Mesendoderm (in vitro differentiated cells): ENCODE results near the gene RWDD2A.

Experiments used
- DNase-seq: peaks from one replicate; pipeline ENCODE4 v3.0.0; 2013
- H2AK5ac ChIP-seq: 2 replicates; pipeline ENCODE4 v1.6.1; 2013; ENCODE audit warnings: low read length, inconsistent platforms
- H2BK120ac ChIP-seq: 2 replicates; pipeline ENCODE4 v1.6.1; 2013; ENCODE audit warnings: low read depth, mild to moderate bottlenecking, low read length, moderate library complexity, mixed read lengths
- H2BK15ac ChIP-seq: replicated peaks from 2 replicates; pipeline ENCODE4 v1.6.1; 2013; ENCODE audit warnings: low read depth, mild to moderate bottlenecking, moderate library complexity
- H2BK5ac ChIP-seq: 2 replicates; pipeline ENCODE4 v1.6.1; 2013; ENCODE audit warnings: low read length, inconsistent platforms
- H3K18ac ChIP-seq: 2 replicates; pipeline ENCODE4 v1.6.1; 2013; ENCODE audit warnings: mild to moderate bottlenecking, low read length, mixed read lengths
- H3K23ac ChIP-seq: one replicate; pipeline ENCODE4 v1.6.1; 2013; ENCODE audit warnings: low read length
- H3K27ac ChIP-seq: 2 replicates; pipeline ENCODE4 v1.5.1; 2013; ENCODE audit warnings: low read depth, mild to moderate bottlenecking, inconsistent platforms, low read length, moderate library complexity
- H3K27me3 ChIP-seq: 2 replicates; pipeline ENCODE4 v1.6.1; 2013; ENCODE audit warnings: low read length, control low read depth, mild to moderate bottlenecking, inconsistent platforms; ENCODE audit not compliant: insufficient read depth, poor library complexity
- H3K36me3 ChIP-seq: 2 replicates; pipeline ENCODE4 v1.6.1; 2013; ENCODE audit warnings: low read length, inconsistent platforms; ENCODE audit not compliant: control insufficient read depth, insufficient read depth
- H3K4ac ChIP-seq: one replicate; pipeline ENCODE4 v1.6.1; 2013; ENCODE audit warnings: low read depth, mild to moderate bottlenecking, low read length, moderate library complexity
- H3K4me1 ChIP-seq: 2 replicates; pipeline ENCODE4 v1.6.1; 2013; ENCODE audit warnings: low read depth, low read length, inconsistent platforms; ENCODE audit not compliant: control insufficient read depth
- H3K4me2 ChIP-seq: 2 replicates; pipeline ENCODE4 v1.6.1; 2013; ENCODE audit warnings: low read length
- H3K4me3 ChIP-seq: 2 replicates; pipeline ENCODE4 v1.5.1; 2013; ENCODE audit warnings: mild to moderate bottlenecking, low read length
- H3K56ac ChIP-seq: one replicate; pipeline ENCODE4 v1.6.1; 2013; ENCODE audit warnings: low read length
- H3K79me1 ChIP-seq: 2 replicates; pipeline ENCODE4 v1.6.1; 2013; ENCODE audit warnings: low read length, inconsistent platforms
- H3K79me2 ChIP-seq: 2 replicates; pipeline ENCODE4 v1.6.1; 2013; ENCODE audit warnings: mild to moderate bottlenecking, low read length; ENCODE audit not compliant: control insufficient read depth, insufficient read depth
- H3K9ac ChIP-seq: 2 replicates; pipeline ENCODE4 v1.6.1; 2013; ENCODE audit warnings: low read length, inconsistent platforms
- H4K5ac ChIP-seq: one replicate; pipeline ENCODE4 v1.6.1; 2013; ENCODE audit warnings: low read length
- H4K8ac ChIP-seq: one replicate; pipeline ENCODE4 v1.6.1; 2013; ENCODE audit warnings: low read depth, mild to moderate bottlenecking, control low read depth, low read length, moderate library complexity
- WGBS: extraction: QIAGEN DNeasy Blood & Tissue Kit; methylation state at CpG from one replicate; pipeline ENCODE4 v1.1.7; 2013; ENCODE audit warnings: low lambda C conversion rate, missing lambda C conversion rate; ENCODE audit not compliant: insufficient coverage; ENCODE audit errors: extremely low coverage; 5-methylcytosine and 5-hydroxymethylcytosine counted together

RWDD2A gene

DNA sequence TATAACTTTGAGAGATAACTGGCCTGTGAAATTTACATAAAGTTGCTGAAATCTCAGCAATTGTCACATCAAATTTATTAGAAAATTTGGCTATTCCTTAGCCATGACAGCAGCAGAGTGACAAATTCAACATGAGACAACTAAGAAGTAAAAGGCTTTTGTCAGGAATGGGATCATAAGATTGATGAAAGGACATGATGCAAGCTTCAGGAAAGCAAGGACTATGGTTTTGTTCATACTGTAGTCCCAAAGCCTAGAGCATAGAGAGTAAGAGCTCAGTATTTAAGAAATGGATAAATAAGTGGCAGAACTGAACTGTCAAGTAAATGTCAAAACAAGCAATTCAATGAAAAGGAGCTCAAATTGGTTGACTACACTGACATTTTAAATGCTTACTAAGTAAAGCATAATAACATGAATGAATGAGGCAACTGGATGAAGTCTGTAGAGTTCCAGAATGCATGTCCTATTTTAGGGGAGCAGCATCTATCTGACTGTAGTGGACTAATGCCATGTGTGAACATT lies 12.7 kb upstream of the RWDD2A start:
- Histone ChIP-seq H3K79me1 (peaks cover 3% of the 10 kb centered on the region), H3K27ac (no peak overlapping the region), H3K36me3 (peaks cover 8% of the 10 kb centered on the region), H3K56ac (no peak overlapping the region), H2BK15ac (no peak overlapping the region), H3K4me3 (no peak overlapping the region), H3K9ac (no peak overlapping the region), H4K5ac (no peak overlapping the region), H3K27me3 (no peaks in the 10 kb centered on the region), H3K4ac (no peak overlapping the region), H3K4me1 (no peaks in the 10 kb centered on the region), H3K18ac (no peak overlapping the region), H3K23ac (no peak overlapping the region), H2BK120ac (no peak overlapping the region), H4K8ac (no peak overlapping the region), H2BK5ac (no peak overlapping the region), H3K4me2 (no peak overlapping the region), H2AK5ac (no peak overlapping the region), H3K79me2 (no peaks in the 10 kb centered on the region)
- DNase-seq: no peak

DNA sequence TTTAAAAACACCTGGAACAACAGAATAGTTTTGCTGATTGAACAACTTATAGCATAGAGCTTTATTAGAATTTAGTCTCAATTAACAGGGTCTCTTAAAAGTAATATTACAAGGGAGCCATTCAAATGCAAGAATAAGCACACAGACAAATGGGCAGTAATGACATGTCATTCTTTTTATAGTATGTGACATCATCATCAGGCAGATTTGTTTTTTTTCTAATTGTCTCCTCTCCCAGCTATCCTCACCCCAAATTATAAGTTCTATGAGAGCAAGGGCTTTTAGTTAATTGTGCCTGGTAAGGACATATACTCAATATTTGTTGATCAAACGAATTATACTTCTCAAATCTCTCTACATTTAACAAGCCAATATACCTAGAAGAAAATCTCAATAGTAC lies 11.0 kb upstream of the RWDD2A start:
- H2AK5ac ChIP-seq: no peak overlapping the region
- H3K9ac ChIP-seq: no peak overlapping the region
- no peak overlapping the region for H3K4ac ChIP-seq
- H3K4me2 ChIP-seq: no peak overlapping the region
- H4K8ac ChIP-seq: no peak overlapping the region
- H3K4me1 ChIP-seq: no peaks in the 10 kb centered on the region
- H3K27ac ChIP-seq: no peak overlapping the region
- H3K27me3 ChIP-seq: no peaks in the 10 kb centered on the region
- no CpG with 5 or more reads among the region's 1 CpG for WGBS
- H3K79me1 ChIP-seq: peaks cover 6% of the 10 kb centered on the region
- no peak overlapping the region for H4K5ac ChIP-seq
- no peak overlapping the region for H3K18ac ChIP-seq
- H3K4me3 ChIP-seq: no peak overlapping the region
- no peak for DNase-seq
- H3K23ac ChIP-seq: no peak overlapping the region
- H3K79me2 ChIP-seq: peaks cover 2% of the 10 kb centered on the region
- H2BK120ac ChIP-seq: no peak overlapping the region
- no peak overlapping the region for H3K56ac ChIP-seq
- peaks cover 8% of the 10 kb centered on the region for H3K36me3 ChIP-seq
- H2BK5ac ChIP-seq: no peak overlapping the region
- H2BK15ac ChIP-seq: no peak overlapping the region

DNA sequence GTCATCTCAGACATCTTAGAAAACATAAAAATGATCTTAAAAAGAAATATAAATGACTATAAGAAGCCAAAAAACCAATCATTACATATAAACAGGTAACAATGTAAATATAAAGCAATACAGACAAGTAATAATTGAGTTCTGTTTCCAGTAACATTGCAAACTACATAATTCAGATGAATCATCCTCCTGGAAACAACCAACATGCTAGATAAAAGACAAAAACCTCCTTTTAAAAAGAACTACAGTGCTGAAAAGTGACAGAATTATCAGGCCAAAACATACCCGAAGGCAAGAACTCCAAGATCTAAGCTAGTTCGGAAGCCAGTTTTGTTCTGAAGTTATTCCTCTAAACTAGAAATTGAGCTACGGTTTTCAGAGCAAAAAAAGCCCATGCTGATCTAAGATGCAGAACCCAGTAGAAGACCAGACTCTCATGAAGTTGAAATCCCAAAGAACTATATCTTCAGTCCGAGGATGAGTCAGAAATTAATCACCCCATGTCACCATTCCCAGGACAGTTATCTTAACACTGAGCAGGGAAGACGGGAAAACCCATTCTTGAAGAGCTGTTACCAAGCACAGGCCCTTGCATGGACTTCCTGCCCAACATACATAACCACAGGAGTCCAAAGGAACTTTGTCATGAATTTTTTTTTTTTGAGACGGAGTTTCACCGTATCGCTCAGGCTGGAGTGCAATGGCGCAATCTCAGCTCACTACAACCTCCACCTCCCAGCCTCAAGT lies 9.9 kb upstream of the RWDD2A start:
- Histone ChIP-seq H3K79me1 (peaks cover 6% of the 10 kb centered on the region), H3K27me3 (no peaks in the 10 kb centered on the region), H4K8ac (no peak overlapping the region), H3K56ac (no peak overlapping the region), H4K5ac (no peak overlapping the region), H3K4me2 (no peak overlapping the region), H3K4me3 (no peak overlapping the region), H2BK5ac (no peak overlapping the region), H3K4me1 (no peaks in the 10 kb centered on the region), H3K9ac (no peak overlapping the region), H3K23ac (no peak overlapping the region), H2BK15ac (no peak overlapping the region), H3K79me2 (peaks cover 2% of the 10 kb centered on the region), H3K27ac (no peak overlapping the region), H3K36me3 (peaks cover 8% of the 10 kb centered on the region), H3K4ac (no peak overlapping the region), H3K18ac (no peak overlapping the region), H2BK120ac (no peak overlapping the region), H2AK5ac (no peak overlapping the region)
- WGBS: no CpG with 5 or more reads among the region's 9 CpGs
- DNase-seq: no peak

GRCh38 chr6:83185096-83185495 lies 8.1 kb upstream of the RWDD2A start:
- Histone ChIP-seq H3K36me3 (peaks cover 8% of the 10 kb centered on the region), H3K4me1 (no peaks in the 10 kb centered on the region), H3K23ac (no peak overlapping the region), H4K8ac (no peak overlapping the region), H2BK120ac (no peak overlapping the region), H3K4me3 (no peak overlapping the region), H2BK5ac (no peak overlapping the region), H3K4ac (no peak overlapping the region), H3K56ac (no peak overlapping the region), H4K5ac (no peak overlapping the region), H2BK15ac (no peak overlapping the region), H3K9ac (no peak overlapping the region), H3K27me3 (no peaks in the 10 kb centered on the region), H3K4me2 (no peak overlapping the region), H3K27ac (no peak overlapping the region), H3K18ac (no peak overlapping the region), H3K79me1 (peaks cover 14% of the 10 kb centered on the region), H2AK5ac (no peak overlapping the region), H3K79me2 (peaks cover 9% of the 10 kb centered on the region)
- no peak for DNase-seq
- WGBS: no CpG with 5 or more reads among the region's 2 CpGs

DNA sequence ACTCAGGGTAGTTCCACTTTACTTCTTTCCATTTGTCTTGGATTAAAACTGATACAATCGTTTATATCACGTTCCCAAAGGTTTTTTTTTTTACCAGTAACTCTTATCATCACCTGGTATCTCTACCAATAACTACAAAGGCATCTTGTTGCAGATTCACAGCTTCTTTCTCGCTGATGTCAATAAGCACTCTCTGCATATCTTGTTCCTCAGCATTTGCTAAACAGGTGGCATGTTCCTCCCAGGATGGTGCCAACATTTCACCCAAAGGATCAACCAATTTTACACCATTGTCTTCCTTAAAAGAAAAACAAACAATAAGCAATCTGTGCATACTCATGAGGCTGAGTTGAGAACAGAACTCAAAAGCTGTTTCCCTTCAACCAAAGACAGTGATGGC lies 4.7 kb upstream of the RWDD2A start:
- H2BK15ac ChIP-seq: no peak overlapping the region
- no peak overlapping the region for H2AK5ac ChIP-seq
- no peak overlapping the region for H4K8ac ChIP-seq
- no peak overlapping the region for H3K4me2 ChIP-seq
- no peaks in the 10 kb centered on the region for H3K27me3 ChIP-seq
- no peak overlapping the region for H3K4me3 ChIP-seq
- H3K4ac ChIP-seq: no peak overlapping the region
- H2BK5ac ChIP-seq: no peak overlapping the region
- no peak overlapping the region for H3K56ac ChIP-seq
- H3K79me2 ChIP-seq: peaks cover 26% of the 10 kb centered on the region
- H2BK120ac ChIP-seq: no peak overlapping the region
- WGBS: no CpG with 5 or more reads among the region's 3 CpGs
- H3K36me3 ChIP-seq: peaks cover 3% of the 10 kb centered on the region
- H3K9ac ChIP-seq: no peak overlapping the region
- no peak overlapping the region for H4K5ac ChIP-seq
- H3K23ac ChIP-seq: no peak overlapping the region
- no peak overlapping the region for H3K18ac ChIP-seq
- peak; percentile 61 for DNase-seq
- peaks cover 14% of the 10 kb centered on the region for H3K79me1 ChIP-seq
- H3K27ac ChIP-seq: no peak overlapping the region
- peaks cover 4% of the 10 kb centered on the region for H3K4me1 ChIP-seq

DNA sequence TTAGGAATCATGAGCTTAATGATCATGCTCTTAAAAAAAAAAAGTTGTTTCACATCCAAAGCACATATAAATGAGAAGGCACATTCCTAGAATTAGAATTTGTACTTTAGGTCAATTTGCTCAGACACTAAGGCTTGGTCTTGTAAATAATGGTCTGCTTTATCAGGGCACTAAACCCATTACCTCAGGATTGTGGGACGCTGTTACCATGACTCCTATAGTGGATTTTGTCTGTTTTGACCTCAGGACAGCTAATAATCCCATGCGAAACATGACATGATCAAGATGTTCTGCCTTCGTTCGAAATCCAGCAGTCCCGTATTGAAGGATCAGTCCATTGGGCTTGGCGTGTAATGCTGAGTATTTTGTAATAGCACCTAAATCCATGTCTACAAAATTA lies 2.5 kb upstream of the RWDD2A start:
- no peak overlapping the region for H3K4ac ChIP-seq
- H3K56ac ChIP-seq: no peak overlapping the region
- no peak overlapping the region for H2AK5ac ChIP-seq
- H2BK15ac ChIP-seq: no peak overlapping the region
- H3K4me1 ChIP-seq: peaks cover 4% of the 10 kb centered on the region
- no peaks in the 10 kb centered on the region for H3K27me3 ChIP-seq
- peaks cover 3% of the 10 kb centered on the region for H3K36me3 ChIP-seq
- peaks cover 14% of the 10 kb centered on the region for H3K79me1 ChIP-seq
- H3K18ac ChIP-seq: no peak overlapping the region
- H3K9ac ChIP-seq: peak overlapping the region; percentile 12
- no peak overlapping the region for H3K4me3 ChIP-seq
- no peak overlapping the region for H4K8ac ChIP-seq
- H3K79me2 ChIP-seq: peaks cover 26% of the 10 kb centered on the region
- H4K5ac ChIP-seq: no peak overlapping the region
- H3K27ac ChIP-seq: no peak overlapping the region
- no CpG with 5 or more reads among the region's 6 CpGs for WGBS
- peak overlapping the region; percentile 13 for H3K4me2 ChIP-seq
- H2BK5ac ChIP-seq: no peak overlapping the region
- no peak overlapping the region for H2BK120ac ChIP-seq
- DNase-seq: peak; percentile 62
- H3K23ac ChIP-seq: no peak overlapping the region
